GM12878 (cell line): ENCODE results near the gene IRAK2.

Experiments
- CBX5 ChIP-seq: sonication (generic); IDR thresholded peaks from 2 replicates; pipeline ENCODE4 v1.6.1; 2016; ENCODE audit warnings: low read depth, moderate library complexity, mild to moderate bottlenecking, inconsistent platforms
- CHD1 ChIP-seq: IDR thresholded peaks from 2 replicates; pipeline ENCODE4 v1.6.1; 2012; ENCODE audit warnings: low read depth, low read length, improper control_type of control experiment
- POU2F2 ChIP-seq: IDR thresholded peaks from 3 replicates; pipeline ENCODE4 v1.6.1; 2011; ENCODE audit warnings: low read depth, mild to moderate bottlenecking, low read length, borderline replicate concordance
- RCOR1 ChIP-seq: conservative IDR thresholded peaks from 2 replicates; pipeline ENCODE4 v1.6.1; 2012; ENCODE audit warnings: low read depth, low read length, improper control_type of control experiment
- SP1 ChIP-seq: IDR thresholded peaks from one replicate; pipeline ENCODE4 v1.6.1; 2011; ENCODE audit warnings: low read depth, low read length
- TAF1 ChIP-seq: IDR thresholded peaks from 2 replicates; pipeline ENCODE4 v1.6.1; 2011; ENCODE audit warnings: mild to moderate bottlenecking, low read depth, low read length, borderline replicate concordance
- TARDBP ChIP-seq: IDR thresholded peaks from 2 replicates; pipeline ENCODE4 v1.6.1; 2016; ENCODE audit warnings: borderline replicate concordance
- TBL1XR1 ChIP-seq: IDR thresholded peaks from 2 replicates; pipeline ENCODE4 v1.6.1; 2012; ENCODE audit warnings: low read depth, low read length, improper control_type of control experiment
- ZNF622 ChIP-seq: fragments of 450-650 bp; IDR thresholded peaks from 2 replicates; pipeline ENCODE4 v1.6.1; 2017; ENCODE audit warnings: mild to moderate bottlenecking, inconsistent platforms
- ZZZ3 ChIP-seq: IDR thresholded peaks from 2 replicates; pipeline ENCODE4 v1.6.1; 2011; ENCODE audit warnings: low read depth; ENCODE audit not compliant: control insufficient read depth, insufficient read length
- TF ChIP-seq, protein P1 (sequence below), 3 experiments: IDR thresholded peaks in 2 of 3; conservative IDR thresholded peaks in 1 of 3; 2 replicates each; pipeline ENCODE4 v1.5.1; 2011; ENCODE audit warnings: low read depth in 3 of 3, low read length in 3 of 3, mild to moderate bottlenecking in 3 of 3, control low read depth in 2 of 3, moderate library complexity in 2 of 3, inconsistent platforms in 1 of 3, mixed read lengths in 1 of 3; ENCODE audit not compliant: control insufficient read depth in 2 of 3, insufficient read depth in 1 of 3; ENCODE audit errors: extremely low read depth in 1 of 3

DNA sequence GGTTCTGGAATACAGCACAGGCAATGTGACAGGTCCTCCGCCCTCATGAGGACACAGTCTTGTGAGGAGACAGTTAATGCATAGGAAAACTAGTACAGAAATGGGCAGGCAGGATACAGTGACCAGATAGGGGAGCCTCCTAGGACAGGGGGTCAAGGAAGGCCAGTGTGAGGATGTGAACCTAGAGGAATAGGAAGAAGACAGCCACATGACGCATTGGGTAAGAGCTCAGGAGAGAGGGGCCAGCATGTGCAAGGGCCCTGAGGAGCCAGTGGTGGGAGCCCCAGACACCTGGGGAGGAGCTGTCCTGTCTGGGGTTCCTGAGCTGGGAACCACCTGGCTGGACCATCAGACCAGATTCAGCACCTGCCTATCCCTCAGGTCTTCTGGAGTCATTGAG lies 15.6 kb downstream of the IRAK2 start:
- TF ChIP-seq ZNF622 (no peak), TARDBP (no peak), RCOR1 (no peak), TAF1 (no peak), CHD1 (no peak), CBX5 (no peak), TBL1XR1 (no peak), SP1 (no peak), ZZZ3 (no peak), POU2F2 (no peak)
- TF ChIP-seq, protein P1, sequence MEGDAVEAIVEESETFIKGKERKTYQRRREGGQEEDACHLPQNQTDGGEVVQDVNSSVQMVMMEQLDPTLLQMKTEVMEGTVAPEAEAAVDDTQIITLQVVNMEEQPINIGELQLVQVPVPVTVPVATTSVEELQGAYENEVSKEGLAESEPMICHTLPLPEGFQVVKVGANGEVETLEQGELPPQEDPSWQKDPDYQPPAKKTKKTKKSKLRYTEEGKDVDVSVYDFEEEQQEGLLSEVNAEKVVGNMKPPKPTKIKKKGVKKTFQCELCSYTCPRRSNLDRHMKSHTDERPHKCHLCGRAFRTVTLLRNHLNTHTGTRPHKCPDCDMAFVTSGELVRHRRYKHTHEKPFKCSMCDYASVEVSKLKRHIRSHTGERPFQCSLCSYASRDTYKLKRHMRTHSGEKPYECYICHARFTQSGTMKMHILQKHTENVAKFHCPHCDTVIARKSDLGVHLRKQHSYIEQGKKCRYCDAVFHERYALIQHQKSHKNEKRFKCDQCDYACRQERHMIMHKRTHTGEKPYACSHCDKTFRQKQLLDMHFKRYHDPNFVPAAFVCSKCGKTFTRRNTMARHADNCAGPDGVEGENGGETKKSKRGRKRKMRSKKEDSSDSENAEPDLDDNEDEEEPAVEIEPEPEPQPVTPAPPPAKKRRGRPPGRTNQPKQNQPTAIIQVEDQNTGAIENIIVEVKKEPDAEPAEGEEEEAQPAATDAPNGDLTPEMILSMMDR (IDR thresholded peaks at IDR 0.05 in 2 of 3, conservative IDR thresholded peaks at IDR 0.05 in 1 of 3; ENCODE audit: control insufficient read depth in 2 of 3, extremely low read depth in 1 of 3, insufficient read depth in 1 of 3, low read depth in 3 of 3, low read length in 3 of 3), result no peak
